Thyroid gland (tissue), 4 donors: ENCODE measurements around the gene HHAT.
"Not testable (repeated sequence)": the region's sequence is repeated elsewhere in the genome, so short reads cannot be mapped to it uniquely, and the experiment has no call there.

Experiments used
- POLR2A ChIP-seq, 2 donors: fragments of 450-650 bp; IDR thresholded peaks; one replicate each; pipeline ENCODE4 v1.6.1; 2017; ENCODE audit warnings: antibody characterized with exemption in 2 of 2, mild to moderate bottlenecking in 2 of 2, moderate library complexity in 1 of 2
- TF ChIP-seq, protein P1 (sequence below), 6 experiments: fragments of 200-600 bp in 3 of 6; fragments of 450-650 bp in 3 of 6; sonication (generic) in 3 of 6; IDR thresholded peaks; one replicate each; pipeline ENCODE4 v1.5.1; 2016 to 2019; ENCODE audit warnings: antibody characterized with exemption in 6 of 6, mild to moderate bottlenecking in 2 of 6, inconsistent platforms in 1 of 6, moderate library complexity in 1 of 6

DNA sequence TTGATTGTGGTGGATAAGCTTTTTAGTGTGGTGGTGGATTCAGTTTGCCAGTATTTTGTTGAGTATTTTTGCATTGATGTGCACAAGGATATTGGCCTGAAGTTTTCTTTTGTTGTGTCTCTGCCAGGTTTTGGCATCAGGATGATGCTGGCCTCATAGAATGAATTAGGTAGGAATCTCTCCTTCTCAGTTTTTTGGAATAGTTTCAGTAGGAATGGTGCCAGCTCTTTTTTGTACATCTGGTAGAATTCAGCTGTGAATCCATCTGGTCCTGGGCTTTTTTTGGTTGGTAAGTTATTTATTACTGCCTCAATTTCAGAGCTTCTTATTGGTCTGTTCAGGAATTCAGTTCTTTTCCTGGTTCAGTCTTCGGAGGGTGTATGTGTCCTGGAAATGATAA, 98.0 kb downstream of the HHAT start:
- TF ChIP-seq POLR2A (IDR thresholded peaks at IDR 0.05), result not testable (repeated sequence)
- TF ChIP-seq, protein P1, sequence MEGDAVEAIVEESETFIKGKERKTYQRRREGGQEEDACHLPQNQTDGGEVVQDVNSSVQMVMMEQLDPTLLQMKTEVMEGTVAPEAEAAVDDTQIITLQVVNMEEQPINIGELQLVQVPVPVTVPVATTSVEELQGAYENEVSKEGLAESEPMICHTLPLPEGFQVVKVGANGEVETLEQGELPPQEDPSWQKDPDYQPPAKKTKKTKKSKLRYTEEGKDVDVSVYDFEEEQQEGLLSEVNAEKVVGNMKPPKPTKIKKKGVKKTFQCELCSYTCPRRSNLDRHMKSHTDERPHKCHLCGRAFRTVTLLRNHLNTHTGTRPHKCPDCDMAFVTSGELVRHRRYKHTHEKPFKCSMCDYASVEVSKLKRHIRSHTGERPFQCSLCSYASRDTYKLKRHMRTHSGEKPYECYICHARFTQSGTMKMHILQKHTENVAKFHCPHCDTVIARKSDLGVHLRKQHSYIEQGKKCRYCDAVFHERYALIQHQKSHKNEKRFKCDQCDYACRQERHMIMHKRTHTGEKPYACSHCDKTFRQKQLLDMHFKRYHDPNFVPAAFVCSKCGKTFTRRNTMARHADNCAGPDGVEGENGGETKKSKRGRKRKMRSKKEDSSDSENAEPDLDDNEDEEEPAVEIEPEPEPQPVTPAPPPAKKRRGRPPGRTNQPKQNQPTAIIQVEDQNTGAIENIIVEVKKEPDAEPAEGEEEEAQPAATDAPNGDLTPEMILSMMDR (IDR thresholded peaks at IDR 0.05), result not testable (repeated sequence)
